Natural killer cell (primary cell): Measurements from ENCODE around the gene RPL10A. TPM values are rescaled to one million over a fixed set of nuclear protein-coding genes. Genes with fewer than 3 reads are reported as not detected.

ENCODE experiments used
- ATAC-seq, 3 donors: fragments of 150-1000 bp in 2 of 3; fragments of 200-7000 bp in 1 of 3; cut with Tn5 transposase; 1 replicate in 1 of 3; 2 replicates in 2 of 3; pipeline ENCODE4 v1.10.0; 2021; ENCODE audit warnings: mild to moderate bottlenecking in 2 of 3, moderate library complexity in 2 of 3
- DNase-seq, 2 donors: peaks; one replicate each; pipeline versions ENCODE4 v3.0.0 to v3.0.0-alpha.2; 2013 to 2021; ENCODE audit warnings: mixed read lengths in 1 of 2
- H3K27ac ChIP-seq: one replicate; pipeline ENCODE4 v1.5.1; 2013; ENCODE audit warnings: mild to moderate bottlenecking, low read length
- H3K27me3 ChIP-seq: one replicate; pipeline ENCODE4 v1.6.1; 2013; ENCODE audit warnings: low read length; ENCODE audit not compliant: control insufficient read depth, insufficient read depth
- H3K36me3 ChIP-seq: one replicate; pipeline ENCODE4 v1.6.1; 2013; ENCODE audit warnings: low read length; ENCODE audit not compliant: control insufficient read depth, insufficient read depth
- H3K4me1 ChIP-seq: one replicate; pipeline ENCODE4 v1.6.1; 2013; ENCODE audit warnings: low read length; ENCODE audit not compliant: control insufficient read depth, insufficient read depth
- H3K4me3 ChIP-seq: one replicate; pipeline ENCODE4 v1.5.1; 2013; ENCODE audit warnings: low read length
- H3K9me3 ChIP-seq: one replicate; pipeline ENCODE4 v1.6.1; 2013; ENCODE audit warnings: low read length; ENCODE audit not compliant: control insufficient read depth, insufficient read depth
- H3K27ac Mint-ChIP-seq, 2 donors: one replicate each; pipeline ENCODE4 v1.8.0; 2022; ENCODE audit warnings: mild to moderate bottlenecking in 2 of 2, mixed read lengths in 2 of 2, moderate library complexity in 1 of 2
- H3K27me3 Mint-ChIP-seq, 2 donors: one replicate each; pipeline ENCODE4 v1.8.0; 2022; ENCODE audit warnings: low read depth in 2 of 2, mixed read lengths in 2 of 2
- H3K36me3 Mint-ChIP-seq: one replicate; pipeline ENCODE4 v1.8.0; 2022; ENCODE audit warnings: mixed read lengths
- H3K4me1 Mint-ChIP-seq, 2 donors: one replicate each; pipeline ENCODE4 v1.8.0; 2022; ENCODE audit warnings: mixed read lengths in 2 of 2
- H3K4me3 Mint-ChIP-seq: one replicate; pipeline ENCODE4 v1.8.0; 2022; ENCODE audit warnings: mild to moderate bottlenecking, moderate library complexity, mixed read lengths
- H3K9me3 Mint-ChIP-seq, 2 donors: one replicate each; pipeline ENCODE4 v1.8.0; 2022; ENCODE audit warnings: mixed read lengths in 2 of 2
- WGBS: methylation state at CpG from one replicate; pipeline ENCODE4 v1.1.7; 2013; ENCODE audit warnings: missing lambda C conversion rate; ENCODE audit not compliant: insufficient coverage; 5-methylcytosine and 5-hydroxymethylcytosine counted together
- intact Hi-C: fragments of 100-400 bp; cut with micrococcal nuclease; formaldehyde crosslinking; loops from one replicate; pipeline ENCODE4 v1.14.2; 2022
- total RNA-seq, 4 donors: library from RNA; stranded (reverse); fragments of 120-200 nt in 1 of 4; gene quantifications; one replicate each; pipeline versions ENCODE4 v1.2.3 to v1.2.4, GENCODE V29; 2013 to 2022
- TF ChIP-seq, protein P1 (sequence below): fragments of 200-600 bp; IDR thresholded peaks from one replicate; pipeline ENCODE4 v1.8.0; 2022; ENCODE audit warnings: antibody characterized with exemption

The RPL10A gene
- total RNA-seq, 3 donors from 2014 or later (not counting 1 experiment from before 2014, with no cell fraction given) = 723 to 943 (median 942) TPM

DNA sequence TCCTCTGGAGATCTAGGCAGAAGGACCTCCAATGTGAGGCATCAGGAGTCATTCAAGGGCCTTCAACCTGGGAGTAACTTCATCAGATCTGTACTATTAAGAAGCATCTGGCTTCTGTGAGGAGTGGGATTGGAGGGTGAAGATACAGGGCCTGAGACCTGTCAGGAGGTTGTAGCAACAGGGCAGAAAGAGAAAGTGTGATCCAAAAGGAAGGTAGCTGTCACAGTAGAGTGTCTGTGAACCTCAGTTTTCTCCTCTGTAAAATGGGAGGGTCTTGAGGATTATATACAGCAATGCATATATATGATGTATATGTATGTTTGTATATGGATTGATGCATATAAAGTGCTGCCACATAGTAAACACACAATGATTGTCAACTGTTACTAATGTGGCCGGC is 2.6 kb upstream of the RPL10A start:
- Histone ChIP-seq H3K4me1 (peaks cover 23% of the 10 kb centered on the region), H3K36me3 (peaks cover 12% of the 10 kb centered on the region), H3K4me3 (no peak overlapping the region), H3K9me3 (no peaks in the 10 kb centered on the region), H3K27me3 (no peaks in the 10 kb centered on the region), H3K27ac (no peak overlapping the region)
- intact Hi-C loops = loop anchor here (2.0 kb wide), 1 partner anchor 261 kb away; no protein-coding TSS in a partner anchor
- no peak overlapping the region for H3K4me3 Mint-ChIP-seq
- ATAC-seq = no peak
- DNase-seq = no peak
- peaks cover 34% of the 10 kb centered on the region in 2 donors for H3K4me1 Mint-ChIP-seq
- no peaks in the 10 kb centered on the region for H3K9me3 Mint-ChIP-seq
- no peak overlapping the region for H3K27ac Mint-ChIP-seq
- no peaks in the 10 kb centered on the region for H3K27me3 Mint-ChIP-seq
- WGBS = no CpG with 5 or more reads among the region's 1 CpG
- TF ChIP-seq, protein P1, sequence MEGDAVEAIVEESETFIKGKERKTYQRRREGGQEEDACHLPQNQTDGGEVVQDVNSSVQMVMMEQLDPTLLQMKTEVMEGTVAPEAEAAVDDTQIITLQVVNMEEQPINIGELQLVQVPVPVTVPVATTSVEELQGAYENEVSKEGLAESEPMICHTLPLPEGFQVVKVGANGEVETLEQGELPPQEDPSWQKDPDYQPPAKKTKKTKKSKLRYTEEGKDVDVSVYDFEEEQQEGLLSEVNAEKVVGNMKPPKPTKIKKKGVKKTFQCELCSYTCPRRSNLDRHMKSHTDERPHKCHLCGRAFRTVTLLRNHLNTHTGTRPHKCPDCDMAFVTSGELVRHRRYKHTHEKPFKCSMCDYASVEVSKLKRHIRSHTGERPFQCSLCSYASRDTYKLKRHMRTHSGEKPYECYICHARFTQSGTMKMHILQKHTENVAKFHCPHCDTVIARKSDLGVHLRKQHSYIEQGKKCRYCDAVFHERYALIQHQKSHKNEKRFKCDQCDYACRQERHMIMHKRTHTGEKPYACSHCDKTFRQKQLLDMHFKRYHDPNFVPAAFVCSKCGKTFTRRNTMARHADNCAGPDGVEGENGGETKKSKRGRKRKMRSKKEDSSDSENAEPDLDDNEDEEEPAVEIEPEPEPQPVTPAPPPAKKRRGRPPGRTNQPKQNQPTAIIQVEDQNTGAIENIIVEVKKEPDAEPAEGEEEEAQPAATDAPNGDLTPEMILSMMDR = no peak
- no peaks in the 10 kb centered on the region for H3K36me3 Mint-ChIP-seq

- Mint-ChIP-seq H3K27ac (peak overlapping the region; percentile 92 to 98), H3K36me3 (no peaks in the 10 kb centered on the region), H3K4me1 (peaks cover 38% of the 10 kb centered on the region in 2 donors), H3K27me3 (no peaks in the 10 kb centered on the region), H3K4me3 (peak overlapping the region; percentile 97), H3K9me3 (no peaks in the 10 kb centered on the region)
- peak overlapping the region; percentile 79 for H3K27ac ChIP-seq
- H3K36me3 ChIP-seq = peaks cover 38% of the 10 kb centered on the region
- no peaks in the 10 kb centered on the region for H3K9me3 ChIP-seq
- H3K27me3 ChIP-seq = no peaks in the 10 kb centered on the region
- H3K4me3 ChIP-seq = peak overlapping the region; percentile 67
- ATAC-seq (peak in 1 of 3 donors; percentile 1), DNase-seq (peak; percentile 24 to 46)
- WGBS = 2% methylated on average over 37 of the region's 37 CpGs
- intact Hi-C loops = loop anchor here (1.0 kb wide), 3 partner anchors 17 to 172 kb away; partner anchors contain the start of genes DEF6, FANCE and PPARD
- H3K4me1 ChIP-seq = peaks cover 31% of the 10 kb centered on the region
- TF ChIP-seq, protein P1 = no peak
These were observed 964 bp downstream of the RPL10A start for GRCh38 chr6:35468980-35469750.

DNA sequence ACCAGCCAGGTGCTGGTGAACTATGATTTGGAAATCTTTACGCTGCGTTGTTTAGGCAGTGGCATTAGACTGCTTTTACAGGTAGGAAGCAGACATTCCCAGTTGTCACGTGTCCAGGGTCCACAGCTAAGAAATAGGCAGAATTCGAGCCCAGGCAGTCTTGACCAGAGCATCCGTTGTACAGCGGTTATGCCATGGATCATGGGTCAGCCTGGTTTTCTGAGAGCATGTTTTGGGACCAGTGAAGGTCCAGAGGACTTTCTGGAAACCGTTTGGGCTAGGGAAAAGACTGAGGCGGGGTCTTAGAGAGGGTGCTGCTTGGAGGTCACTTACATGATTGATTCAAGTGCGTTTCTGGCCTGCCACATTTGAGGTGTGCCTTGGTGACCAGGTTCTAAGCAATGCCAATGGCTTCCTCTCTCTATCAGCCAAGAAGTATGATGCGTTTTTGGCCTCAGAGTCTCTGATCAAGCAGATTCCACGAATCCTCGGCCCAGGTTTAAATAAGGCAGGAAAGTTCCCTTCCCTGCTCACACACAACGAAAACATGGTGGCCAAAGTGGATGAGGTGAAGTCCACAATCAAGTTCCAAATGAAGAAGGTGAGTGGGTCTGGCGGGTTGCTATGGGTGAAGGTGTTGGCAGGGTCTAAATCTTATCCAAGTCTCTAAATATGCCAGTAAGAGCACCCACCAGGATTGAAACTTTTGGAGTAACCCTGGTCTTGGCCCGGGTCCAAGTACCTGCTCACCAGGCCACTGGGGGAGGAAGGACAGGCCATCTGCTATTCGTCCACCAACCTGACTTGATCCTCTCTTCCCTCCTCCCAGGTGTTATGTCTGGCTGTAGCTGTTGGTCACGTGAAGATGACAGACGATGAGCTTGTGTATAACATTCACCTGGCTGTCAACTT is 1.8 kb downstream of the RPL10A start:
- H3K9me3 ChIP-seq = no peaks in the 10 kb centered on the region
- H3K4me1 ChIP-seq = peaks cover 31% of the 10 kb centered on the region
- DNase-seq (peak in 1 of 2 donors; percentile 52), ATAC-seq (no peak)
- peak overlapping the region; percentile 92 to 98 for H3K27ac Mint-ChIP-seq
- H3K4me3 Mint-ChIP-seq = peak overlapping the region; percentile 97
- H3K27me3 ChIP-seq = no peaks in the 10 kb centered on the region
- H3K4me1 Mint-ChIP-seq = peaks cover 38% of the 10 kb centered on the region in 2 donors
- 60% methylated on average over 18 of the region's 18 CpGs for WGBS
- intact Hi-C loops = no loop called here
- H3K9me3 Mint-ChIP-seq = no peaks in the 10 kb centered on the region
- H3K36me3 Mint-ChIP-seq = no peaks in the 10 kb centered on the region
- no peaks in the 10 kb centered on the region for H3K27me3 Mint-ChIP-seq
- peaks cover 40% of the 10 kb centered on the region for H3K36me3 ChIP-seq
- H3K27ac ChIP-seq = peak overlapping the region; percentile 79
- peak overlapping the region; percentile 67 for H3K4me3 ChIP-seq
- TF ChIP-seq, protein P1 = no peak
